SK-N-SH (cell line): ENCODE measurements around the gene ZC3H18. TPM values are rescaled to one million over a fixed set of nuclear protein-coding genes. Genes with fewer than 3 reads are reported as not detected.

Experiments used
- CTCF ChIA-PET: fragments of 300-600, 350-600 bp; formaldehyde crosslinking; extraction: SDS; loops from one replicate; lab custom pipeline; 2021; lab: Yijun Ruan, JAX
- POLR2A ChIA-PET: fragments of 350-600 bp; sonication (Branson Sonifier 250); formaldehyde crosslinking; extraction: SDS; loops from one replicate; lab custom pipeline; 2020; ENCODE audit warnings: antibody characterized with exemption, inconsistent platforms; lab: Yijun Ruan, JAX
- DNase-seq: peaks from one replicate; pipeline ENCODE4 v3.0.0; 2012
- H2AFZ ChIP-seq: fragments of 200-600 bp; sonication (generic); 2 replicates; pipeline ENCODE4 v1.8.1; 2016; ENCODE audit warnings: antibody characterized with exemption, mild to moderate bottlenecking, low read depth
- H3F3A ChIP-seq: fragments of 200-600 bp; sonication (generic); replicated peaks from 2 replicates; pipeline ENCODE3; 2016; ENCODE audit warnings: antibody characterized with exemption, mild to moderate bottlenecking; ENCODE audit not compliant: insufficient read depth
- H3K27ac ChIP-seq, 2 experiments: fragments of 200-500 bp in 1 of 2; fragments of 200-600 bp in 1 of 2; sonication (Bioruptor generic) in 1 of 2; sonication (generic), shearing (Covaris generic) in 1 of 2; 2 replicates each; pipeline versions ENCODE4 v1.5.1 to v1.6.1; 2014 to 2016; ENCODE audit warnings: low read depth in 2 of 2, inconsistent platforms in 1 of 2, low read length in 1 of 2, mild to moderate bottlenecking in 1 of 2, mixed read lengths in 1 of 2
- H3K27me3 ChIP-seq: fragments of 200-600 bp; sonication (generic), shearing (Covaris generic); 2 replicates; pipeline ENCODE4 v1.6.1; 2016; ENCODE audit warnings: mixed run types; ENCODE audit not compliant: insufficient read depth
- H3K36me3 ChIP-seq, 2 experiments: fragments of 200-500 bp in 1 of 2; fragments of 200-600 bp in 1 of 2; sonication (Bioruptor generic) in 1 of 2; sonication (generic) in 1 of 2; replicated peaks in 1 of 2; 2 replicates each; pipeline versions ENCODE3 to v1.5.1; 2014 to 2016; ENCODE audit warnings: low read length in 1 of 2, mild to moderate bottlenecking in 1 of 2; ENCODE audit not compliant: insufficient read depth in 2 of 2, control insufficient read depth in 1 of 2
- H3K4me1 ChIP-seq, 2 experiments: fragments of 200-500 bp in 1 of 2; fragments of 200-600 bp in 1 of 2; sonication (Bioruptor generic) in 1 of 2; sonication (generic), shearing (Covaris generic) in 1 of 2; 2 replicates each; pipeline versions ENCODE4 v1.5.1 to v1.6.1; 2014 to 2016; ENCODE audit warnings: low read depth in 1 of 2, low read length in 1 of 2, mixed run types in 1 of 2; ENCODE audit not compliant: insufficient read depth in 2 of 2, control insufficient read depth in 1 of 2
- H3K4me2 ChIP-seq: fragments of 200-600 bp; sonication (generic), shearing (Covaris generic); 2 replicates; pipeline ENCODE4 v1.6.1; 2017; ENCODE audit warnings: mixed run types
- H3K4me3 ChIP-seq, 2 experiments: fragments of 200-500 bp in 1 of 2; fragments of 200-600 bp in 1 of 2; sonication (Bioruptor generic) in 1 of 2; sonication (generic), shearing (Covaris generic) in 1 of 2; 2 replicates each; pipeline versions ENCODE4 v1.5.1 to v1.8.1; 2014 to 2016; ENCODE audit warnings: low read depth in 2 of 2, inconsistent platforms in 1 of 2, low read length in 1 of 2, mild to moderate bottlenecking in 1 of 2, mixed read lengths in 1 of 2, moderate library complexity in 1 of 2
- H3K79me2 ChIP-seq: fragments of 200-600 bp; sonication (generic); 2 replicates; pipeline ENCODE4 v1.8.1; 2017; ENCODE audit warnings: mild to moderate bottlenecking; ENCODE audit not compliant: insufficient read depth
- H3K9ac ChIP-seq: fragments of 200-600 bp; sonication (generic); 2 replicates; pipeline ENCODE4 v1.6.1; 2017; ENCODE audit warnings: mixed run types
- H3K9me2 ChIP-seq: fragments of 200-600 bp; sonication (generic); 2 replicates; pipeline ENCODE4 v1.6.1; 2017; ENCODE audit warnings: mixed run types
- H3K9me3 ChIP-seq: fragments of 200-600 bp; sonication (generic); 2 replicates; pipeline ENCODE4 v1.6.1; 2017; ENCODE audit warnings: mixed run types, mild to moderate bottlenecking, moderate library complexity
- H4K20me1 ChIP-seq: fragments of 200-600 bp; sonication (generic); 2 replicates; pipeline ENCODE4 v1.6.1; 2017; ENCODE audit warnings: mild to moderate bottlenecking, mixed run types; ENCODE audit not compliant: insufficient read depth
- EZH2phosphoT487 ChIP-seq: fragments of 200-600 bp; sonication (generic); IDR thresholded peaks from 2 replicates; pipeline ENCODE4 v1.6.1; 2017; ENCODE audit warnings: low read depth, mixed run types, mild to moderate bottlenecking, antibody characterized with exemption, moderate library complexity, borderline replicate concordance
- FOXM1 ChIP-seq: IDR thresholded peaks from 2 replicates; pipeline ENCODE4 v1.4.0; 2012; ENCODE audit warnings: low read depth, mild to moderate bottlenecking
- GABPA ChIP-seq: IDR thresholded peaks from 2 replicates; pipeline ENCODE4 v1.4.0; 2012; ENCODE audit warnings: low read depth, mild to moderate bottlenecking
- IRF3 ChIP-seq: fragments of 150-350 bp; IDR thresholded peaks from 2 replicates; pipeline ENCODE4 v1.6.1; 2016; ENCODE audit warnings: mild to moderate bottlenecking, low read depth, low read length
- MXI1 ChIP-seq: IDR thresholded peaks from 2 replicates; pipeline ENCODE4 v1.6.1; 2012; ENCODE audit warnings: mild to moderate bottlenecking, low read depth, low read length, improper control_type of control experiment
- POLR2AphosphoS5 ChIP-seq: IDR thresholded peaks from 2 replicates; pipeline ENCODE4 v1.6.1; 2012; ENCODE audit warnings: low read depth, low read length
- RAD21 ChIP-seq: IDR thresholded peaks from 2 replicates; pipeline ENCODE4 v1.6.1; 2012; ENCODE audit warnings: mild to moderate bottlenecking, low read length
- REST ChIP-seq: IDR thresholded peaks from 2 replicates; pipeline ENCODE4 v1.6.1; 2012; ENCODE audit warnings: mild to moderate bottlenecking, low read depth, low read length, moderate library complexity
- RFX5 ChIP-seq: IDR thresholded peaks from 2 replicates; pipeline ENCODE4 v1.6.1; 2012; ENCODE audit warnings: mild to moderate bottlenecking, improper control_type of control experiment, low read length
- RXRA ChIP-seq: IDR thresholded peaks from 2 replicates; pipeline ENCODE4 v1.4.0; 2012; ENCODE audit warnings: low read depth, mild to moderate bottlenecking, borderline replicate concordance
- WGBS: methylation state at CpG from one replicate; pipeline ENCODE4 v1.1.6; 2017; ENCODE audit warnings: low lambda C conversion rate; 5-methylcytosine and 5-hydroxymethylcytosine counted together
- polyA plus RNA-seq, 3 experiments: library from polyadenylated mRNA; depleted of rRNA; stranded (reverse); fragments of >200 nt; gene quantifications; 2 replicates each; pipeline ENCODE4 v1.2.3, GENCODE V29; 2012
- TF ChIP-seq, protein P1 (sequence below): fragments of 150-350 bp; IDR thresholded peaks from 2 replicates; pipeline ENCODE4 v1.6.1; 2017; ENCODE audit warnings: antibody characterized with exemption, low read length, low read depth, borderline replicate concordance
- TF ChIP-seq, protein P2 (sequence below): fragments of 200-600 bp; sonication (generic); IDR thresholded peaks from 2 replicates; pipeline ENCODE4 v1.6.1; 2017; ENCODE audit warnings: antibody characterized with exemption, mild to moderate bottlenecking, moderate library complexity
- TF ChIP-seq, protein P3 (sequence below): IDR thresholded peaks from 2 replicates; pipeline ENCODE4 v1.4.0; 2012; ENCODE audit warnings: low read depth, borderline replicate concordance

The ZC3H18 gene
- polyA plus RNA-seq, 1 of the 3 experiments (the other 2 are of a cell fraction) = 32.7 TPM

DNA sequence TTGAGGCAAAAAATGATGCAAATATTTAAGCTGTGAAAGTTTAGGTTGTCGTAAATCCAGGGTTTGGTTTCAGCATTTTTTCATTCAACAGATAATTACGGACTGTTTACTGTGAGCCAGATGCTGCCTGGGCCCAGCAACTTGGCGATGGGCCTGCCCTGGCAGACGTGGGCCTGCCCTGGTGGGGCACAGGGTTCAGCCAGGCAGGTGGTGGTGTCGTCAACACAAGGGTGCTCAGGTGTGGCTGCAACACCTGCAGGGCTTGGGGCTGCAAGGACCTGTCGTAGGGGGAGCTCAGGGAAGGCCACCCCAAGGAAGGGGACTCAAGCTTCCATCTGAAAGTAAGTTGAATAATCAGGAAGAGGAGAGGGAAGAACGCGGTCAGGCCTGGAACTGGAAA, 15.1 kb downstream of the ZC3H18 start (continued):
- TF ChIP-seq, protein P1, sequence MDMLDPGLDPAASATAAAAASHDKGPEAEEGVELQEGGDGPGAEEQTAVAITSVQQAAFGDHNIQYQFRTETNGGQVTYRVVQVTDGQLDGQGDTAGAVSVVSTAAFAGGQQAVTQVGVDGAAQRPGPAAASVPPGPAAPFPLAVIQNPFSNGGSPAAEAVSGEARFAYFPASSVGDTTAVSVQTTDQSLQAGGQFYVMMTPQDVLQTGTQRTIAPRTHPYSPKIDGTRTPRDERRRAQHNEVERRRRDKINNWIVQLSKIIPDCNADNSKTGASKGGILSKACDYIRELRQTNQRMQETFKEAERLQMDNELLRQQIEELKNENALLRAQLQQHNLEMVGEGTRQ = no peak
- TF ChIP-seq EZH2phosphoT487 = no peak
- TF ChIP-seq RAD21 = no peak
- no peak for TF ChIP-seq RXRA
- no peak for TF ChIP-seq REST
- TF ChIP-seq IRF3 = no peak
- TF ChIP-seq RFX5 = no peak
- no peak for TF ChIP-seq GABPA
- TF ChIP-seq, protein P2, sequence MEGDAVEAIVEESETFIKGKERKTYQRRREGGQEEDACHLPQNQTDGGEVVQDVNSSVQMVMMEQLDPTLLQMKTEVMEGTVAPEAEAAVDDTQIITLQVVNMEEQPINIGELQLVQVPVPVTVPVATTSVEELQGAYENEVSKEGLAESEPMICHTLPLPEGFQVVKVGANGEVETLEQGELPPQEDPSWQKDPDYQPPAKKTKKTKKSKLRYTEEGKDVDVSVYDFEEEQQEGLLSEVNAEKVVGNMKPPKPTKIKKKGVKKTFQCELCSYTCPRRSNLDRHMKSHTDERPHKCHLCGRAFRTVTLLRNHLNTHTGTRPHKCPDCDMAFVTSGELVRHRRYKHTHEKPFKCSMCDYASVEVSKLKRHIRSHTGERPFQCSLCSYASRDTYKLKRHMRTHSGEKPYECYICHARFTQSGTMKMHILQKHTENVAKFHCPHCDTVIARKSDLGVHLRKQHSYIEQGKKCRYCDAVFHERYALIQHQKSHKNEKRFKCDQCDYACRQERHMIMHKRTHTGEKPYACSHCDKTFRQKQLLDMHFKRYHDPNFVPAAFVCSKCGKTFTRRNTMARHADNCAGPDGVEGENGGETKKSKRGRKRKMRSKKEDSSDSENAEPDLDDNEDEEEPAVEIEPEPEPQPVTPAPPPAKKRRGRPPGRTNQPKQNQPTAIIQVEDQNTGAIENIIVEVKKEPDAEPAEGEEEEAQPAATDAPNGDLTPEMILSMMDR = no peak
- no peak for TF ChIP-seq POLR2AphosphoS5

DNA sequence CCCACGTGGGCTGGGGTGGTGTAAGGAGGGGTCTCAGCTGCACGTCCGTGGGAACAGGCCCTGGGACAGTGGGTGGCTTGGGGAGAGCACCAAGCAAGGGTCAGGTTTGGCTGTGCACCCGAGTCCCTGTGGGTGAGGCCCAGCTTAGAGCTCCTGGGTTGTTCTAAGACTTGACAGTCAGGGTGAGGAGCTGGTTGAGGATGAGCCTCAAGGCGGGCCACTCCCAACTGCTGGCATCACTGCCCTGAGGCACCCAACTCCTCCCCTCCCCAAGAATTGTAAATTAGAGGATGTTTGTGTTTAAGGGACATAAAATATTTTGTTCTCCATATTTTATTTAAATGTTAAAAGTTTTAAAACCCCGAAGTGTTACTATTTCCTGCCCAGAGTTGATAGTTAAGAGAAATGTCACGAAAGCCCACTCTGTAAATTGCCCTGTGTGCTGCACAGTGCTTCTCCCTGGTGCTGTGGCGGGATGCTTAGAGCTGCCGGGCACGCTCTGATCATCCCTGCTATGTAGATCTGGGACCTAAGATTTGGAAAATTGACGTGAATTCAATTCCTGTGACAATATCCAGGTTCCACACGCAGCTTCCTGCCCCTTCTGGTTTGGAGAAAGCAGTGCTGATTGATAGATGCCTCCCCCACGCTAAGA, 15.9 kb downstream of the ZC3H18 start:
- Histone ChIP-seq H2AFZ (no peak overlapping the region), H3K4me2 (no peak overlapping the region), H4K20me1 (peaks cover 33% of the 10 kb centered on the region), H3K9me3 (no peaks in the 10 kb centered on the region), H3K27me3 (no peaks in the 10 kb centered on the region), H3K27ac (no peak overlapping the region), H3K36me3 (peaks cover 21 to 47% of the 10 kb centered on the region in 2 experiments), H3K9ac (no peak overlapping the region), H3F3A (no peaks in the 10 kb centered on the region), H3K9me2 (no peaks in the 10 kb centered on the region), H3K79me2 (peaks cover 46% of the 10 kb centered on the region), H3K4me3 (no peak overlapping the region), H3K4me1 (no peaks in the 10 kb centered on the region)
- 94% methylated on average over 10 of the region's 13 CpGs for WGBS
- ChIA-PET CTCF (no interaction called here), POLR2A (no interaction called here)
- TF ChIP-seq MXI1 (no peak), FOXM1 (no peak)
- TF ChIP-seq, protein P1 = no peak
- TF ChIP-seq, protein P3, sequence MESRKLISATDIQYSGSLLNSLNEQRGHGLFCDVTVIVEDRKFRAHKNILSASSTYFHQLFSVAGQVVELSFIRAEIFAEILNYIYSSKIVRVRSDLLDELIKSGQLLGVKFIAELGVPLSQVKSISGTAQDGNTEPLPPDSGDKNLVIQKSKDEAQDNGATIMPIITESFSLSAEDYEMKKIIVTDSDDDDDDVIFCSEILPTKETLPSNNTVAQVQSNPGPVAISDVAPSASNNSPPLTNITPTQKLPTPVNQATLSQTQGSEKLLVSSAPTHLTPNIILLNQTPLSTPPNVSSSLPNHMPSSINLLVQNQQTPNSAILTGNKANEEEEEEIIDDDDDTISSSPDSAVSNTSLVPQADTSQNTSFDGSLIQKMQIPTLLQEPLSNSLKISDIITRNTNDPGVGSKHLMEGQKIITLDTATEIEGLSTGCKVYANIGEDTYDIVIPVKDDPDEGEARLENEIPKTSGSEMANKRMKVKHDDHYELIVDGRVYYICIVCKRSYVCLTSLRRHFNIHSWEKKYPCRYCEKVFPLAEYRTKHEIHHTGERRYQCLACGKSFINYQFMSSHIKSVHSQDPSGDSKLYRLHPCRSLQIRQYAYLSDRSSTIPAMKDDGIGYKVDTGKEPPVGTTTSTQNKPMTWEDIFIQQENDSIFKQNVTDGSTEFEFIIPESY = no peak
- DNase-seq = no peak
